CD4-positive, alpha-beta memory T cell (primary cell): ENCODE results near the gene GNLY. TPM values are rescaled to one million over a fixed set of nuclear protein-coding genes. Genes with fewer than 3 reads are reported as not detected.

Experiments
- polyA plus RNA-seq, 2 donors: library from polyadenylated mRNA; unstranded; fragments of 300-500 nt; fragmentation: Illumina TruSeq; gene quantifications; one replicate each; pipeline ENCODE4 v1.2.3, GENCODE V29; 2021
- total RNA-seq, 2 experiments: library from RNA; stranded (reverse); gene quantifications; one replicate each; pipeline ENCODE4 v1.2.3, GENCODE V29; 2021

GNLY gene
- total and polyA plus RNA-seq, 4 experiments from 2014 or later: 17.2 to 32.2 (median 21.1) TPM

Other genes starting within 250 kb of the GNLY start
- gene MAT2A, start 155.2 kb upstream of the GNLY start, total RNA-seq: 100 to 1,000 TPM; 177 to 182 TPM
- gene MAT2A, start 155.2 kb upstream of the GNLY start, polyA plus RNA-seq: 100 to 1,000 TPM in 1 of 2 donors, 10 to 100 TPM in 1; 75.4 to 126 TPM
- 10 to 100 TPM; 28.5 to 38.1 TPM for gene GGCX, start 132.9 kb upstream of the GNLY start, total RNA-seq
- 10 to 100 TPM in 1 of 2 donors, 1 to 10 TPM in 1; 8.4 to 11.0 TPM for gene GGCX, start 132.9 kb upstream of the GNLY start, polyA plus RNA-seq
- 100 to 1,000 TPM in 1 of 2 experiments, 10 to 100 TPM in 1; 98.5 to 107 TPM for gene VAMP8, start 116.8 kb upstream of the GNLY start, total RNA-seq
- gene VAMP8, start 116.8 kb upstream of the GNLY start, polyA plus RNA-seq: 100 to 1,000 TPM; 401 to 612 TPM
- gene VAMP5, start 109.9 kb upstream of the GNLY start, total RNA-seq: 10 to 100 TPM; 25.5 to 25.6 TPM
- 100 to 1,000 TPM; 109 to 136 TPM for gene VAMP5, start 109.9 kb upstream of the GNLY start, polyA plus RNA-seq
- 10 to 100 TPM; 73.6 to 77.1 TPM for gene RNF181, start 98.6 kb upstream of the GNLY start, total RNA-seq
- 100 to 1,000 TPM; 176 to 215 TPM for gene RNF181, start 98.6 kb upstream of the GNLY start, polyA plus RNA-seq
- 10 to 100 TPM; 13.3 to 14.3 TPM for gene TMEM150A, start 91.7 kb upstream of the GNLY start, total RNA-seq
- 10 to 100 TPM; 15.3 to 17.9 TPM for gene TMEM150A, start 91.7 kb upstream of the GNLY start, polyA plus RNA-seq
- gene C2orf68, start 82.3 kb upstream of the GNLY start, total RNA-seq: 10 to 100 TPM; 87.3 to 89.9 TPM
- gene C2orf68, start 82.3 kb upstream of the GNLY start, polyA plus RNA-seq: 10 to 100 TPM; 16.9 to 19.4 TPM
- 10 to 100 TPM; 57.2 to 61.7 TPM for gene USP39, start 78.2 kb upstream of the GNLY start, total RNA-seq
- gene USP39, start 78.2 kb upstream of the GNLY start, polyA plus RNA-seq: 10 to 100 TPM; 72.5 to 90.2 TPM
- gene SFTPB, start 26.2 kb upstream of the GNLY start, total RNA-seq: not detected
- gene SFTPB, start 26.2 kb upstream of the GNLY start, polyA plus RNA-seq: not detected
- not detected for gene ATOH8, start 59.6 kb downstream of the GNLY start, total RNA-seq
- gene ATOH8, start 59.6 kb downstream of the GNLY start, polyA plus RNA-seq: not detected
- gene ST3GAL5, start 194.6 kb downstream of the GNLY start, total RNA-seq: 10 to 100 TPM; 37.1 to 41.7 TPM
- 10 to 100 TPM in 1 of 2 donors, 1 to 10 TPM in 1; 8.0 to 13.3 TPM for gene ST3GAL5, start 194.6 kb downstream of the GNLY start, polyA plus RNA-seq